ENCODE measurements around the gene RIC8A. TPM values are rescaled to one million over a fixed set of nuclear protein-coding genes. Genes with fewer than 3 reads are reported as not detected.
A peak's percentile ranks its signal among the peaks of the same experiment; 100 is the strongest.

The RIC8A gene
- total RNA-seq, 2 donors from 2014 or later, result 77.1 to 92.6 TPM

DNA sequence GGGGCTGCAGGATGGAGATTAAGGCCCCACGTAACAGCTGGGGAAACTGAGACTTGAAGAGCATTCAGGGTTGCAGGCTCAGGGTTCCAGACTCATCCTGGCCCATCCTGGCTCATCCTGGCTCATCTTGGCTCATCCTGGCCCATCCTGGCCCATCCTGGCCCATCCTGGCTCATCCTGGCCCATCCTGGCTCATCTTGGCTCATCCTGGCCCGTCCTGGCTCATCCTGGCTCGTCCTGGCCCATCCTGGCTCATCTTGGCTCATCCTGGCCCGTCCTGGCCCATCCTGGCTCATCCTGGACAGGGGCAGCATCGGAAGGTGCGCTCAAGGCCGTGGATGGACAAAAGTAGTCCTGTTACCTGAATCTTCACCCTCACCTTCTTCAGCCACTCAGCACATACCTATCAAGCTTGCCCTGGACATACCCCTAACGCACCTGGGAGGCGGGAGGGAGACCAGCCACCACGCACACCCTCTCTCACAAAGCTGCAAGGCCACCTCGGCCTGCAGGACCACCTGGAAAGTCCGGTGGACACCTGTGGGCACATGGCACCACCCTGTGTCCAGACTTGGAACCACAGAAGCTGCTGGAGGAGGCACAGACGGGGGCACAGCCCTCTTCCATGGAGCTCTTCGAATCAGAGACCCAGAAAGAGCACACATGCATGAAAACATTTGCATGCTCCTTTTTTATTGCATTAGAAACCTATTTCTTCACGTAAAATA is 50.4 kb downstream of the RIC8A start:
- Histone ChIP-seq H3K36me3 (ENCODE audit: control insufficient read depth, insufficient read depth, low read length) (peaks cover 8% of the 10 kb centered on the region), H3K27me3 (ENCODE audit: control insufficient read depth, insufficient read depth, low read length, poor library complexity, severe bottlenecking) (no peaks in the 10 kb centered on the region), H3K9me3 (ENCODE audit: control insufficient read depth, low read length) (peaks cover 4% of the 10 kb centered on the region), H3K4me3 (ENCODE audit: low read length) (no peak overlapping the region), H3K27ac (ENCODE audit: low read depth, low read length) (no peak overlapping the region), H3K4me1 (ENCODE audit: control insufficient read depth, insufficient read depth, low read length) (no peaks in the 10 kb centered on the region), H3K9ac (ENCODE audit: extremely low read depth, low read length, poor library complexity, severe bottlenecking) (no peak overlapping the region)
- no peak overlapping the region for H3K4me3 Mint-ChIP-seq
- peaks cover 2% of the 10 kb centered on the region for H3K27me3 Mint-ChIP-seq (ENCODE audit: insufficient read depth)
- H3K36me3 Mint-ChIP-seq (ENCODE audit: low read depth), result peaks cover 9% of the 10 kb centered on the region
- 88 to 90% methylated on average over 9 to 15 of the region's 15 CpGs for WGBS, 2 experiments (ENCODE audit: insufficient coverage in 1 of 2, insufficient read length in 1 of 2)
- H3K27ac Mint-ChIP-seq, result no peak overlapping the region
- H3K4me1 Mint-ChIP-seq, result no peaks in the 10 kb centered on the region
- DNase-seq, result no peak
- peaks cover 18% of the 10 kb centered on the region for H3K9me3 Mint-ChIP-seq
- peak; percentile 53 for TF ChIP-seq CTCF (conservative IDR thresholded peaks at IDR 0.05)

GRCh38 chr11:259413-259812 is 51.9 kb downstream of the RIC8A start:
- Mint-ChIP-seq H3K36me3 (ENCODE audit: low read depth) (no peaks in the 10 kb centered on the region), H3K27me3 (ENCODE audit: insufficient read depth) (peaks cover 2% of the 10 kb centered on the region), H3K4me1 (no peaks in the 10 kb centered on the region), H3K9me3 (peaks cover 18% of the 10 kb centered on the region), H3K27ac (no peak overlapping the region), H3K4me3 (no peak overlapping the region)
- H3K27ac ChIP-seq (ENCODE audit: low read depth, low read length), result no peak overlapping the region
- H3K4me3 ChIP-seq (ENCODE audit: low read length), result no peak overlapping the region
- WGBS, 2 experiments (ENCODE audit: insufficient coverage in 1 of 2, insufficient read length in 1 of 2), result 80 to 97% methylated on average over 1 to 2 of the region's 10 CpGs
- peaks cover 4% of the 10 kb centered on the region for H3K9me3 ChIP-seq (ENCODE audit: control insufficient read depth, low read length)
- H3K27me3 ChIP-seq (ENCODE audit: control insufficient read depth, insufficient read depth, low read length, poor library complexity, severe bottlenecking), result no peaks in the 10 kb centered on the region
- H3K4me1 ChIP-seq (ENCODE audit: control insufficient read depth, insufficient read depth, low read length), result no peaks in the 10 kb centered on the region
- no peak for DNase-seq
- H3K9ac ChIP-seq (ENCODE audit: extremely low read depth, low read length, poor library complexity, severe bottlenecking), result no peak overlapping the region
- no peaks in the 10 kb centered on the region for H3K36me3 ChIP-seq (ENCODE audit: control insufficient read depth, insufficient read depth, low read length)
- no peak for TF ChIP-seq CTCF (conservative IDR thresholded peaks at IDR 0.05)

- Mint-ChIP-seq H3K27ac (no peak overlapping the region), H3K27me3 (ENCODE audit: insufficient read depth) (no peaks in the 10 kb centered on the region), H3K4me1 (no peaks in the 10 kb centered on the region), H3K36me3 (ENCODE audit: low read depth) (no peaks in the 10 kb centered on the region), H3K9me3 (peaks cover 24% of the 10 kb centered on the region), H3K4me3 (no peak overlapping the region)
- H3K9me3 ChIP-seq (ENCODE audit: control insufficient read depth, low read length), result peaks cover 4% of the 10 kb centered on the region
- no peak overlapping the region for H3K9ac ChIP-seq (ENCODE audit: extremely low read depth, low read length, poor library complexity, severe bottlenecking)
- 92 to 93% methylated on average over 4 of the region's 4 CpGs for WGBS, 2 experiments (ENCODE audit: insufficient coverage in 1 of 2, insufficient read length in 1 of 2)
- H3K27ac ChIP-seq (ENCODE audit: low read depth, low read length), result no peak overlapping the region
- no peak overlapping the region for H3K4me3 ChIP-seq (ENCODE audit: low read length)
- H3K4me1 ChIP-seq (ENCODE audit: control insufficient read depth, insufficient read depth, low read length), result no peaks in the 10 kb centered on the region
- no peaks in the 10 kb centered on the region for H3K36me3 ChIP-seq (ENCODE audit: control insufficient read depth, insufficient read depth, low read length)
- H3K27me3 ChIP-seq (ENCODE audit: control insufficient read depth, insufficient read depth, low read length, poor library complexity, severe bottlenecking), result no peaks in the 10 kb centered on the region
- TF ChIP-seq CTCF (conservative IDR thresholded peaks at IDR 0.05), result no peak
- DNase-seq, result no peak
Measured at GRCh38 chr11:261624-262023, 54.1 kb downstream of the RIC8A start.

Other genes starting within 250 kb of the RIC8A start
- not detected for gene SCGB1C1, start 14.6 kb upstream of the RIC8A start, total RNA-seq
- gene BET1L, start 309 bp upstream of the RIC8A start, total RNA-seq, result 10 to 100 TPM; 47.4 to 63.7 TPM
- 10 to 100 TPM; 18.1 to 28.6 TPM for gene SIRT3, start 28.6 kb downstream of the RIC8A start, total RNA-seq
- 100 to 1,000 TPM; 120 to 134 TPM for gene PSMD13, start 29.3 kb downstream of the RIC8A start, total RNA-seq
- not detected for gene NLRP6, start 70.7 kb downstream of the RIC8A start, total RNA-seq
- 100 to 1,000 TPM; 129 to 186 TPM for gene PGGHG, start 81.4 kb downstream of the RIC8A start, total RNA-seq
- gene IFITM5, start 91.8 kb downstream of the RIC8A start, total RNA-seq, result not detected
- 100 to 1,000 TPM; 262 to 367 TPM for gene IFITM2, start 100.1 kb downstream of the RIC8A start, total RNA-seq
- gene IFITM1, start 106.3 kb downstream of the RIC8A start, total RNA-seq, result 100 to 1,000 TPM; 211 to 558 TPM
- 100 to 1,000 TPM; 257 to 389 TPM for gene IFITM3, start 113.2 kb downstream of the RIC8A start, total RNA-seq
- 100 to 1,000 TPM; 109 to 118 TPM for gene B4GALNT4, start 161.8 kb downstream of the RIC8A start, total RNA-seq
- 10 to 100 TPM; 35.4 to 44.8 TPM for gene PKP3, start 186.5 kb downstream of the RIC8A start, total RNA-seq
- gene SIGIRR, start 207.3 kb downstream of the RIC8A start, total RNA-seq, result 10 to 100 TPM; 63.3 to 67.4 TPM
- 10 to 100 TPM; 16.8 to 17.8 TPM for gene ANO9, start 234.3 kb downstream of the RIC8A start, total RNA-seq
- 10 to 100 TPM; 55.2 to 56.1 TPM for gene PTDSS2, start 242.6 kb downstream of the RIC8A start, total RNA-seq